PC-9 (cell line): ENCODE measurements around the gene RBM28.

Experiments used
- EZH2 ChIP-seq: fragments of 200-600 bp; sonication (generic); IDR thresholded peaks from 2 replicates; pipeline ENCODE4 v1.8.0; 2017; ENCODE audit warnings: antibody characterized with exemption, low read depth
- TF ChIP-seq, protein P1 (sequence below): fragments of 200-600 bp; sonication (generic); conservative IDR thresholded peaks from 2 replicates; pipeline ENCODE4 v1.6.1; 2017; ENCODE audit warnings: mixed run types, antibody characterized with exemption, mild to moderate bottlenecking, moderate library complexity

DNA sequence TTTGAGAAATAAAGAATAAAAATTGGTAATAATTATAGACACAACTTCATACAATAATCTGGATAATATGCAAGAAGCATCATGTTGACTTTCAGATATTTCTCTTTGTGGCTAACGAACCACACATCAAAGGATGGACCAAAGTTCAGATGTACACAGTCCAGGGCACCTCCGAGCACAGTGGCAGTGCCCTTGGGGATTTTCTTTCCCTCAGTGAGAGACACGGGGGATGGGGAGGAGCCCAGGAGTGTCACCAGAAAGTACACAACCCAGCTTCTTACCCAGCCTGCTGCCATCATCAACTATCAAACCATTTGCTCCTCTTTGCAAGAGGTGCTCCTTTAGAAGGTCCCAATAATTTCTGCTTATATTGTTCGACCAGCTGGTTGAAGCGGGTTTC is 33.2 kb downstream of the RBM28 start:
- TF ChIP-seq, protein P1, sequence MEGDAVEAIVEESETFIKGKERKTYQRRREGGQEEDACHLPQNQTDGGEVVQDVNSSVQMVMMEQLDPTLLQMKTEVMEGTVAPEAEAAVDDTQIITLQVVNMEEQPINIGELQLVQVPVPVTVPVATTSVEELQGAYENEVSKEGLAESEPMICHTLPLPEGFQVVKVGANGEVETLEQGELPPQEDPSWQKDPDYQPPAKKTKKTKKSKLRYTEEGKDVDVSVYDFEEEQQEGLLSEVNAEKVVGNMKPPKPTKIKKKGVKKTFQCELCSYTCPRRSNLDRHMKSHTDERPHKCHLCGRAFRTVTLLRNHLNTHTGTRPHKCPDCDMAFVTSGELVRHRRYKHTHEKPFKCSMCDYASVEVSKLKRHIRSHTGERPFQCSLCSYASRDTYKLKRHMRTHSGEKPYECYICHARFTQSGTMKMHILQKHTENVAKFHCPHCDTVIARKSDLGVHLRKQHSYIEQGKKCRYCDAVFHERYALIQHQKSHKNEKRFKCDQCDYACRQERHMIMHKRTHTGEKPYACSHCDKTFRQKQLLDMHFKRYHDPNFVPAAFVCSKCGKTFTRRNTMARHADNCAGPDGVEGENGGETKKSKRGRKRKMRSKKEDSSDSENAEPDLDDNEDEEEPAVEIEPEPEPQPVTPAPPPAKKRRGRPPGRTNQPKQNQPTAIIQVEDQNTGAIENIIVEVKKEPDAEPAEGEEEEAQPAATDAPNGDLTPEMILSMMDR: no peak
- TF ChIP-seq EZH2: no peak
